Liver (tissue), 9 donors: ENCODE measurements around the gene NMRAL1. TPM values are rescaled to one million over a fixed set of nuclear protein-coding genes. Genes with fewer than 3 reads are reported as not detected.

Experiments used
- DNase-seq: peaks from one replicate; pipeline ENCODE4 v3.0.0-alpha.2; 2017; ENCODE audit warnings: low spot score
- H3K27ac ChIP-seq, 2 donors: one replicate each; pipeline ENCODE4 v1.7.0; 2013; ENCODE audit warnings: inconsistent platforms in 2 of 2, low read length in 2 of 2, control low read depth in 1 of 2, low read depth in 1 of 2, mild to moderate bottlenecking in 1 of 2
- H3K27me3 ChIP-seq, 4 donors: one replicate each; pipeline versions ENCODE4 v1.6.1 to v1.7.0; 2013; ENCODE audit warnings: low read length in 3 of 4, inconsistent platforms in 1 of 4, mild to moderate bottlenecking in 1 of 4, moderate library complexity in 1 of 4; ENCODE audit not compliant: control insufficient read depth in 4 of 4, insufficient read depth in 4 of 4
- H3K36me3 ChIP-seq, 4 donors: one replicate each; pipeline versions ENCODE4 v1.6.1 to v1.7.0; 2013; ENCODE audit warnings: low read length in 3 of 4, mild to moderate bottlenecking in 3 of 4, low read depth in 1 of 4, moderate library complexity in 1 of 4; ENCODE audit not compliant: control insufficient read depth in 4 of 4, insufficient read depth in 3 of 4
- H3K4me1 ChIP-seq, 4 donors: one replicate each; pipeline versions ENCODE4 v1.6.1 to v1.7.0; 2013; ENCODE audit warnings: low read length in 3 of 4, mild to moderate bottlenecking in 3 of 4, moderate library complexity in 1 of 4; ENCODE audit not compliant: control insufficient read depth in 4 of 4, insufficient read depth in 4 of 4
- H3K4me3 ChIP-seq, 3 donors: one replicate each; pipeline versions ENCODE4 v1.6.1 to v1.7.0; 2013; ENCODE audit warnings: low read length in 3 of 3, control low read depth in 1 of 3, low read depth in 1 of 3, mild to moderate bottlenecking in 1 of 3
- H3K9ac ChIP-seq, 2 donors: one replicate each; pipeline ENCODE4 v1.7.0; 2013; ENCODE audit warnings: low read length in 2 of 2, mild to moderate bottlenecking in 2 of 2, moderate library complexity in 2 of 2, control low read depth in 1 of 2, low read depth in 1 of 2
- H3K9me3 ChIP-seq, 4 donors: one replicate each; pipeline versions ENCODE4 v1.6.1 to v1.7.0; 2013; ENCODE audit warnings: low read length in 3 of 4; ENCODE audit not compliant: control insufficient read depth in 4 of 4
- ATF3 ChIP-seq: IDR thresholded peaks from 2 replicates; pipeline ENCODE4 v1.6.1; 2016; ENCODE audit warnings: antibody characterized with exemption
- CTCF ChIP-seq: fragments of 150-350 bp; IDR thresholded peaks from 2 replicates; pipeline ENCODE4 v1.5.1; 2017; ENCODE audit warnings: improper control_type of control experiment, low read depth, low read length; ENCODE audit not compliant: missing input control
- EGR1 ChIP-seq, 2 donors: IDR thresholded peaks; 2 replicates each; pipeline ENCODE4 v1.6.1; 2016 to 2018; ENCODE audit warnings: antibody characterized with exemption in 2 of 2, low read depth in 2 of 2
- FOXA1 ChIP-seq: IDR thresholded peaks from 2 replicates; pipeline ENCODE4 v1.6.1; 2016; ENCODE audit warnings: antibody characterized with exemption
- FOXA2 ChIP-seq: IDR thresholded peaks from 2 replicates; pipeline ENCODE4 v1.6.1; 2016; ENCODE audit warnings: antibody characterized with exemption
- GABPA ChIP-seq, 2 donors: IDR thresholded peaks in 1 of 2; conservative IDR thresholded peaks in 1 of 2; 2 replicates each; pipeline ENCODE4 v1.6.1; 2016; ENCODE audit warnings: antibody characterized with exemption in 2 of 2, mild to moderate bottlenecking in 1 of 2, moderate library complexity in 1 of 2
- HNF4A ChIP-seq, 2 donors: conservative IDR thresholded peaks; 2 replicates each; pipeline ENCODE4 v1.6.1; 2016; ENCODE audit warnings: antibody characterized with exemption in 2 of 2, mild to moderate bottlenecking in 2 of 2
- HNF4G ChIP-seq: IDR thresholded peaks from 2 replicates; pipeline ENCODE4 v1.6.1; 2016; ENCODE audit warnings: antibody characterized with exemption
- JUND ChIP-seq, 2 donors: IDR thresholded peaks; 2 replicates each; pipeline ENCODE4 v1.6.1; 2016; ENCODE audit warnings: antibody characterized with exemption in 2 of 2
- NR2F2 ChIP-seq: IDR thresholded peaks from 2 replicates; pipeline ENCODE4 v1.6.1; 2016; ENCODE audit warnings: antibody characterized with exemption
- RAD21 ChIP-seq, 2 donors: IDR thresholded peaks; 2 replicates each; pipeline ENCODE4 v1.6.1; 2016; ENCODE audit warnings: antibody characterized with exemption in 2 of 2, mild to moderate bottlenecking in 2 of 2
- RXRA ChIP-seq, 2 donors: IDR thresholded peaks; 2 replicates each; pipeline ENCODE4 v1.6.1; 2017 to 2018; ENCODE audit warnings: antibody characterized with exemption in 2 of 2, mild to moderate bottlenecking in 1 of 2
- SP1 ChIP-seq: IDR thresholded peaks from 2 replicates; pipeline ENCODE4 v1.6.1; 2018; ENCODE audit warnings: antibody characterized with exemption, mild to moderate bottlenecking
- TAF1 ChIP-seq: conservative IDR thresholded peaks from 2 replicates; pipeline ENCODE4 v1.6.1; 2016; ENCODE audit warnings: antibody characterized with exemption, mild to moderate bottlenecking
- YY1 ChIP-seq: IDR thresholded peaks from 2 replicates; pipeline ENCODE4 v1.6.1; 2016; ENCODE audit warnings: antibody characterized with exemption, mild to moderate bottlenecking
- WGBS: extraction: QIAGEN DNeasy Blood & Tissue Kit; methylation state at CpG from one replicate; pipeline ENCODE4 v1.1.7; 2013; 5-methylcytosine and 5-hydroxymethylcytosine counted together
- polyA plus RNA-seq, 2 donors: library from polyadenylated mRNA; stranded (reverse) in 1 of 2; unstranded in 1 of 2; fragments of 200-250 nt in 1 of 2; fragments of >200 nt in 1 of 2; fragmentation: Nextera tagmentation in 1 of 2; extraction: Ambion mirVana in 1 of 2; gene quantifications; one replicate each; pipeline versions ENCODE4 v1.2.1 to v1.2.3, GENCODE V29; 2013 to 2015
- total RNA-seq, 2 donors: library from RNA; depleted of rRNA; stranded (reverse); fragments of >200 nt; gene quantifications; one replicate each; pipeline ENCODE4 v1.2.3, GENCODE V29; 2014
- TF ChIP-seq, protein P1 (sequence below): IDR thresholded peaks from 2 replicates; pipeline ENCODE4 v1.6.1; 2016; ENCODE audit warnings: antibody characterized with exemption, mild to moderate bottlenecking
- TF ChIP-seq, protein P2 (sequence below): IDR thresholded peaks from 2 replicates; pipeline ENCODE4 v1.6.1; 2016; ENCODE audit warnings: antibody characterized with exemption
- TF ChIP-seq, protein P3 (sequence below): IDR thresholded peaks from 2 replicates; pipeline ENCODE4 v1.6.1; 2016; ENCODE audit warnings: antibody characterized with exemption
- donor health status: healthy.
- donor health status: healthy.
- donor health status: healthy.
- donor health status: healthy.
- donor health status: healthy.

The NMRAL1 gene
- total and polyA plus RNA-seq, 4 donors: 20.1 to 45.4 (median 28.3) TPM

DNA sequence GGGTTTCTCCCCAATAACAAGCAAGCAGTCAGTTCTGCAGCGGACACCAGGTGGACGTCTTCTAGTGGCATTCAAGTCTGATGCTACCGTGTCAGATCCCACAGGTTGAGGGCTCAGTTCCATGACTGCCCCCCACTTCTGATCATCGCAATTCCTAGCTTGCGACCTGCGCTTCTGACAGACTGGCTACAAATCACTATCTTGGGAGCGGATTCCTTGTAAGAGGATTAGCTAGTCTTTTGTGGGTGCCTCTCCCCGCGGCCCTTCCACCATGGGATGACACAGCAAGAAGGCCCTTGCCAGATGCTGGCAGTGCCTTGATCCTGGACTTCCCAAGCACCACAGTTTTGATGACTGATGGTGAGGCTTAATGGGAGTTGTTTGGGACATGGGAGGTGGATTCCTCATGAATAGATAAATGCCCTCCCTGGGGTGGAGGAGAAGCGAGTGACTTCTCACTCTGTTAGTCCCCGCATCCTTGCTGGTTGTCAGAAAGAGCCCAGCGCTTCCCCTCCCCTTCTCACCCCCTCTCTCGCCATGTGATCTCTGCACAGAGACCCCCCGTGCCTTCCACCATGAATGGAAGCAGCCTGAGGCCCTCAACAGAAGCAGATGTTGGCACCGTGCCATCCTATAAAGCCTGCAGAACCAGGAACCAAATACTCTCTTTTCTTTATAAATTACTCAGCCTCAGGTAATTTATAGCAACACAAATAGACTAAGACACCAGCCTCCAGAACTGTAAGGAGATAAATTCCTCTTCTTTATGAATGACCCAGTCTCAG lies 45.0 kb upstream of the NMRAL1 start:
- no peaks in the 10 kb centered on the region for H3K27me3 ChIP-seq
- H3K36me3 ChIP-seq: peaks cover 0 to 3% (median 1%) of the 10 kb centered on the region in 4 donors
- no peak overlapping the region for H3K27ac ChIP-seq
- no peaks in the 10 kb centered on the region for H3K9me3 ChIP-seq
- H3K4me1 ChIP-seq: peaks cover 0 to 9% (median 2%) of the 10 kb centered on the region in 4 donors
- DNase-seq: no peak
- 89% methylated on average over 15 of the region's 15 CpGs for WGBS
- no peak overlapping the region for H3K4me3 ChIP-seq
- H3K9ac ChIP-seq: no peak overlapping the region
- no peak for TF ChIP-seq ATF3
- no peak for TF ChIP-seq RAD21 (IDR thresholded peaks at IDR 0.05)
- no peak for TF ChIP-seq FOXA2
- no peak for TF ChIP-seq GABPA (IDR thresholded peaks at IDR 0.05 in 1 of 2, conservative IDR thresholded peaks at IDR 0.05 in 1 of 2)

- DNase-seq: no peak
- 75% methylated on average over 12 of the region's 12 CpGs for WGBS
- Histone ChIP-seq H3K4me1 (peaks cover 0 to 14% (median 5%) of the 10 kb centered on the region in 4 donors), H3K27me3 (no peaks in the 10 kb centered on the region), H3K4me3 (no peak overlapping the region), H3K36me3 (peaks cover 0 to 5% (median 3%) of the 10 kb centered on the region in 4 donors), H3K9me3 (no peaks in the 10 kb centered on the region), H3K9ac (no peak overlapping the region), H3K27ac (no peak overlapping the region)
- no peak for TF ChIP-seq ATF3
- TF ChIP-seq YY1: no peak
- no peak for TF ChIP-seq HNF4A (conservative IDR thresholded peaks at IDR 0.05)
- TF ChIP-seq, protein P1, sequence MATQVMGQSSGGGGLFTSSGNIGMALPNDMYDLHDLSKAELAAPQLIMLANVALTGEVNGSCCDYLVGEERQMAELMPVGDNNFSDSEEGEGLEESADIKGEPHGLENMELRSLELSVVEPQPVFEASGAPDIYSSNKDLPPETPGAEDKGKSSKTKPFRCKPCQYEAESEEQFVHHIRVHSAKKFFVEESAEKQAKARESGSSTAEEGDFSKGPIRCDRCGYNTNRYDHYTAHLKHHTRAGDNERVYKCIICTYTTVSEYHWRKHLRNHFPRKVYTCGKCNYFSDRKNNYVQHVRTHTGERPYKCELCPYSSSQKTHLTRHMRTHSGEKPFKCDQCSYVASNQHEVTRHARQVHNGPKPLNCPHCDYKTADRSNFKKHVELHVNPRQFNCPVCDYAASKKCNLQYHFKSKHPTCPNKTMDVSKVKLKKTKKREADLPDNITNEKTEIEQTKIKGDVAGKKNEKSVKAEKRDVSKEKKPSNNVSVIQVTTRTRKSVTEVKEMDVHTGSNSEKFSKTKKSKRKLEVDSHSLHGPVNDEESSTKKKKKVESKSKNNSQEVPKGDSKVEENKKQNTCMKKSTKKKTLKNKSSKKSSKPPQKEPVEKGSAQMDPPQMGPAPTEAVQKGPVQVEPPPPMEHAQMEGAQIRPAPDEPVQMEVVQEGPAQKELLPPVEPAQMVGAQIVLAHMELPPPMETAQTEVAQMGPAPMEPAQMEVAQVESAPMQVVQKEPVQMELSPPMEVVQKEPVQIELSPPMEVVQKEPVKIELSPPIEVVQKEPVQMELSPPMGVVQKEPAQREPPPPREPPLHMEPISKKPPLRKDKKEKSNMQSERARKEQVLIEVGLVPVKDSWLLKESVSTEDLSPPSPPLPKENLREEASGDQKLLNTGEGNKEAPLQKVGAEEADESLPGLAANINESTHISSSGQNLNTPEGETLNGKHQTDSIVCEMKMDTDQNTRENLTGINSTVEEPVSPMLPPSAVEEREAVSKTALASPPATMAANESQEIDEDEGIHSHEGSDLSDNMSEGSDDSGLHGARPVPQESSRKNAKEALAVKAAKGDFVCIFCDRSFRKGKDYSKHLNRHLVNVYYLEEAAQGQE: no peak
- TF ChIP-seq RXRA (IDR thresholded peaks at IDR 0.05): no peak
- no peak for TF ChIP-seq EGR1 (IDR thresholded peaks at IDR 0.05; ENCODE audit: low read depth in 2 of 2)
- no peak for TF ChIP-seq SP1
- TF ChIP-seq JUND (IDR thresholded peaks at IDR 0.05): no peak
- peak; percentile 73 to 80 for TF ChIP-seq RAD21 (IDR thresholded peaks at IDR 0.05)
- TF ChIP-seq TAF1: no peak
- TF ChIP-seq CTCF: peak; percentile 51
- no peak for TF ChIP-seq GABPA (IDR thresholded peaks at IDR 0.05 in 1 of 2, conservative IDR thresholded peaks at IDR 0.05 in 1 of 2)
- TF ChIP-seq, protein P2, sequence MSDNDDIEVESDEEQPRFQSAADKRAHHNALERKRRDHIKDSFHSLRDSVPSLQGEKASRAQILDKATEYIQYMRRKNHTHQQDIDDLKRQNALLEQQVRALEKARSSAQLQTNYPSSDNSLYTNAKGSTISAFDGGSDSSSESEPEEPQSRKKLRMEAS: no peak
- TF ChIP-seq FOXA1: no peak
- TF ChIP-seq, protein P3, sequence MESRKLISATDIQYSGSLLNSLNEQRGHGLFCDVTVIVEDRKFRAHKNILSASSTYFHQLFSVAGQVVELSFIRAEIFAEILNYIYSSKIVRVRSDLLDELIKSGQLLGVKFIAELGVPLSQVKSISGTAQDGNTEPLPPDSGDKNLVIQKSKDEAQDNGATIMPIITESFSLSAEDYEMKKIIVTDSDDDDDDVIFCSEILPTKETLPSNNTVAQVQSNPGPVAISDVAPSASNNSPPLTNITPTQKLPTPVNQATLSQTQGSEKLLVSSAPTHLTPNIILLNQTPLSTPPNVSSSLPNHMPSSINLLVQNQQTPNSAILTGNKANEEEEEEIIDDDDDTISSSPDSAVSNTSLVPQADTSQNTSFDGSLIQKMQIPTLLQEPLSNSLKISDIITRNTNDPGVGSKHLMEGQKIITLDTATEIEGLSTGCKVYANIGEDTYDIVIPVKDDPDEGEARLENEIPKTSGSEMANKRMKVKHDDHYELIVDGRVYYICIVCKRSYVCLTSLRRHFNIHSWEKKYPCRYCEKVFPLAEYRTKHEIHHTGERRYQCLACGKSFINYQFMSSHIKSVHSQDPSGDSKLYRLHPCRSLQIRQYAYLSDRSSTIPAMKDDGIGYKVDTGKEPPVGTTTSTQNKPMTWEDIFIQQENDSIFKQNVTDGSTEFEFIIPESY: no peak
- TF ChIP-seq NR2F2: no peak
- TF ChIP-seq HNF4G: no peak
- TF ChIP-seq FOXA2: no peak
Measured at GRCh38 chr16:4517812-4518680, 43.6 kb upstream of the NMRAL1 start.
